ENCODE measurements around the gene TMEM63C. TPM values are rescaled to one million over a fixed set of nuclear protein-coding genes. Genes with fewer than 3 reads are reported as not detected.

TMEM63C gene
- total RNA-seq, 1 donor from 2014 or later: 27.0 TPM

DNA sequence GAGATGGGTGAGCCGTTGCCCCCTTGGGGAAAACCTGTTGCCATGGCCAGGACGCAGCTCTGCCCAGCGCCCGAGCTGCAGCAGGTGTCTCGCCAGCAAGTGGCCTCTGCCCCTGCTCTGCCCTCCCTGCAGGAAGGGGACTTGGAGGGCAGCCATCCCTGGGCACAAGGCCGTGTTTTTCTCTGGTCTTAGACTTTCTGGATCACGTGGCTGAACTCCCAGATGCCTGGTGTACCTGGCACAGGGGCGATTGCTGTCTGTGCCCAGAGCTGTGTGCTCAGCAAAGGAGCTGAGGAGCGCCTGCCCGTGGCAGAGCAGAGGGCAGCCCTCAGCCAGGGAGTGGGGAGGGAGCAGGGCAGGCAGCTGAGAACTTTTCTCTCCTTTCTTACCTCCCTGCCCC is 38.0 kb downstream of the TMEM63C start:
- TF ChIP-seq POLR2A (IDR thresholded peaks at IDR 0.05) (no peak), POLR2AphosphoS5 (IDR thresholded peaks at IDR 0.05; ENCODE audit: insufficient read depth in 1 of 2, low read depth in 1 of 2) (no peak)
- TF ChIP-seq, protein P1, sequence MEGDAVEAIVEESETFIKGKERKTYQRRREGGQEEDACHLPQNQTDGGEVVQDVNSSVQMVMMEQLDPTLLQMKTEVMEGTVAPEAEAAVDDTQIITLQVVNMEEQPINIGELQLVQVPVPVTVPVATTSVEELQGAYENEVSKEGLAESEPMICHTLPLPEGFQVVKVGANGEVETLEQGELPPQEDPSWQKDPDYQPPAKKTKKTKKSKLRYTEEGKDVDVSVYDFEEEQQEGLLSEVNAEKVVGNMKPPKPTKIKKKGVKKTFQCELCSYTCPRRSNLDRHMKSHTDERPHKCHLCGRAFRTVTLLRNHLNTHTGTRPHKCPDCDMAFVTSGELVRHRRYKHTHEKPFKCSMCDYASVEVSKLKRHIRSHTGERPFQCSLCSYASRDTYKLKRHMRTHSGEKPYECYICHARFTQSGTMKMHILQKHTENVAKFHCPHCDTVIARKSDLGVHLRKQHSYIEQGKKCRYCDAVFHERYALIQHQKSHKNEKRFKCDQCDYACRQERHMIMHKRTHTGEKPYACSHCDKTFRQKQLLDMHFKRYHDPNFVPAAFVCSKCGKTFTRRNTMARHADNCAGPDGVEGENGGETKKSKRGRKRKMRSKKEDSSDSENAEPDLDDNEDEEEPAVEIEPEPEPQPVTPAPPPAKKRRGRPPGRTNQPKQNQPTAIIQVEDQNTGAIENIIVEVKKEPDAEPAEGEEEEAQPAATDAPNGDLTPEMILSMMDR (IDR thresholded peaks at IDR 0.05): no peak
- Histone ChIP-seq H3K4me1 (no peaks in the 10 kb centered on the region), H3K9me3 (no peaks in the 10 kb centered on the region), H3K4me3 (no peak overlapping the region), H3K27ac (no peak overlapping the region), H3K36me3 (no peaks in the 10 kb centered on the region), H3K27me3 (no peaks in the 10 kb centered on the region)
- no peak for DNase-seq (ENCODE audit: extremely low spot score in 2 of 2)
- intact Hi-C loops (cut with DNase I): no loop called here

DNA sequence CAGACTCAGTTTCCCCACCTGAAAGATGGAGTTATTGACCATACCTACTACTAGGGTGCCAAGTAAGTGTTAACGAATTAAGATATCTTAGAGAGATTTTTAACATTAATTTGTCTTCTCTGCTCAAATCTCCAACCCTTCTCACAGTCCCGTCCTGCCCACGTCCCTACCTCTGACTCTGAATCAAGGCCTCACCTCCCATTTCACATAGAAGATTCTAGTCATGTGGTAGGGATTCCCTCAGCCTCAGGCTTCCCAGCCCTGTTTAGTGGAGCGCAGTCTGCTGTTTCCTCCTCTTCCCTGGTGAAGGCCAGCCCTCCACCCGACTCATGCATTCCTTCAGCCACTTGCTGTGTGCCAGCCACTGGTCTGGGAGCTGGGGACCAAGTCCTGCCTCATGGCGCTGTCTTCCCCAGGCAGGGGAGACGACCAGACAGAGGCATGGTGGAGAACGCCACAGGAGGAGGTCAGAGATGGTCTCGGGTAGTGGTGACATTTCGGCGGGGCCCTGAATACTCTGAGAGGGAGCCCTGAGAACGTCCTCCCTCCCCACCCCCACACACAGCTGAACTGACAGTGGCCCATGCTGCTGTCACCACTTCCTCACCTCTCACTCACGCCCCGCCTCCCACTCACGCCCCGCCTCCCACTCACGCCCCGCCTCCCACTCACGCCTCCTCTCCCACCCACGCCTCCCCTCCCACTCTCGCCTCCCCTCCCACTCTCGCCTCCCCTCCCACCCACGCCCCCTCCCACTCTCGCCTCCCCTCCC is 38.8 kb downstream of the TMEM63C start:
- no peaks in the 10 kb centered on the region for H3K9me3 ChIP-seq
- H3K4me1 ChIP-seq: no peaks in the 10 kb centered on the region
- H3K27me3 ChIP-seq: no peaks in the 10 kb centered on the region
- no peaks in the 10 kb centered on the region for H3K36me3 ChIP-seq
- no peak for DNase-seq (ENCODE audit: extremely low spot score in 2 of 2)
- H3K4me3 ChIP-seq: no peak overlapping the region
- TF ChIP-seq, protein P1 (IDR thresholded peaks at IDR 0.05): no peak
- TF ChIP-seq POLR2A (IDR thresholded peaks at IDR 0.05): no peak
- TF ChIP-seq POLR2AphosphoS5 (IDR thresholded peaks at IDR 0.05; ENCODE audit: insufficient read depth in 1 of 2, low read depth in 1 of 2): no peak
- intact Hi-C loops (cut with DNase I): no loop called here
- H3K27ac ChIP-seq: no peak overlapping the region

DNA sequence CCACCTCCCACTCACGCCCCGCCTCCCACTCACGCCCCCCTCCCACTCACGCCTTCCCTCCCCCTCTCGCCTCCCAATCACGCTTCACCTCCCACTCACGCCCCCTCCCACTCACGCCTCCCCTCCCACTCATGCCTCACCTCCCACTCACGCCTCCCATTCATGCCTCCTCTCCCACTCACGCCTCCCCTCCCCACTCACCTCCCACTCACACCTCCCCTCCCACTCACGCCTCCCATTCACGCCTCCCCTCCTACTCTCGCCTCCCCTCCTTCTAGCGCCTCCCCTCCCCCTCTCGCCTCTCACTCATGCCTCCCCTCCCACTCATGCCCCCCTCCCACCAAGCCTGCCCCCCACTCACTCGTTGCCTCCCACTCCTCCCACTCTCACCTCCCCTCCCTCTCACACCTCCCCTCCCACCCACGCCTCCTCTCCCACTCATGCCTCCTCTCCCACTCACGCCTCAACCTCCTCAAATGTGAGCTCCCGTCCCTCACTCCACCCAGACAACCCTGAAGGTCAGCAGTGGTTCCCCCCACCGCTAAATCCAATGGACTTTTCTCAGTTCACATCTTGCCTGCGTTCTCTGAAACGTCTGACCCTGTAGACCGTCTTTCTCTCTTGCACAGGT is 39.8 kb downstream of the TMEM63C start:
- no peak for DNase-seq (ENCODE audit: extremely low spot score in 2 of 2)
- no peak for TF ChIP-seq POLR2AphosphoS5 (IDR thresholded peaks at IDR 0.05; ENCODE audit: insufficient read depth in 1 of 2, low read depth in 1 of 2)
- TF ChIP-seq POLR2A (IDR thresholded peaks at IDR 0.05): no peak
- TF ChIP-seq, protein P1 (IDR thresholded peaks at IDR 0.05): no peak
- H3K4me3 ChIP-seq: no peak overlapping the region
- no peaks in the 10 kb centered on the region for H3K4me1 ChIP-seq
- no peaks in the 10 kb centered on the region for H3K9me3 ChIP-seq
- H3K27me3 ChIP-seq: no peaks in the 10 kb centered on the region
- intact Hi-C loops (cut with DNase I): no loop called here
- H3K27ac ChIP-seq: no peak overlapping the region
- H3K36me3 ChIP-seq: no peaks in the 10 kb centered on the region

DNA sequence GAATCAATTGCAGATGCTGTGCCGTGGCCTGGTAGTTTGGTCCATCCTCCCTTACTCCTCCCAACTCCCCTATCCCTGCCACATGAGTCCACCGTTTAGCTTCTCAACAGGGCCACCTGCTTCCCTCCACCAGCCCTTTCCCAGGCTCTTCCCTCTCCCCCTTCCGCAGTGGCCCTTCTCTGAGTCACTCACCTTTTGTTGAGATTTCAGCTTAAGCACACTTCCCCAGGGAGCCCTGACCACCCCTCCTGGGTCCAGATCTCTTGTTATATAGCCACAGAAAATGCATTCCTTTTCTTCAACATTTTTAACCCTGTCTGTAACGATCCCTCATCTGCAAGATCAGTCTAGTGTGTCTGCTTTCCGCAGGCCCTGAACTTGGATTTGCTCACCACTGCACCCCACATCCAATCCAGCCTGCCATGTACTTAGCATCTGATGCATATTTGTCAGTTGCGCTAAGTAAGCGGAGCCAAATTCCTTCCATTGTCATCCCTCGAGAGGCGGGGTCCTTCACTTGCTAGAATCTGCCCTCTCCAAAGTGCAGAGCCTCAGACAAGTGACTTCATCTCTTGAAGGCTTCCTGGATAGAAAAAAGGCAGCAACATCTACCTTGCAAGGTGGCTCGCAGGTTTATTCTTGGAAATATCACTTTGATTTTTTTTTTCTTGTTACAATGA is 41.1 kb downstream of the TMEM63C start:
- H3K4me3 ChIP-seq: no peak overlapping the region
- TF ChIP-seq, protein P1 (IDR thresholded peaks at IDR 0.05): no peak
- TF ChIP-seq POLR2AphosphoS5 (IDR thresholded peaks at IDR 0.05; ENCODE audit: insufficient read depth in 1 of 2, low read depth in 1 of 2): no peak
- no peak for TF ChIP-seq POLR2A (IDR thresholded peaks at IDR 0.05)
- H3K27me3 ChIP-seq: no peaks in the 10 kb centered on the region
- no peaks in the 10 kb centered on the region for H3K36me3 ChIP-seq
- no peaks in the 10 kb centered on the region for H3K4me1 ChIP-seq
- H3K9me3 ChIP-seq: no peaks in the 10 kb centered on the region
- no peak for DNase-seq (ENCODE audit: extremely low spot score in 2 of 2)
- H3K27ac ChIP-seq: no peak overlapping the region
- intact Hi-C loops (cut with DNase I): no loop called here
